HK-2 (cell line): ENCODE measurements around the gene NANS.
"Not testable (repeated sequence)": the region's sequence is repeated elsewhere in the genome, so short reads cannot be mapped to it uniquely, and the experiment has no call there.

Source experiments
- DNase-seq: peaks from one replicate; pipeline ENCODE4 v3.0.0-alpha.2; 2018; ENCODE audit not compliant: unreplicated experiment

Gene NANS

GRCh38 chr9:98076514-98076890 is 20.0 kb downstream of the NANS start:
- not testable (repeated sequence) for DNase-seq

GRCh38 chr9:98078895-98079294 is 22.4 kb downstream of the NANS start:
- DNase-seq: no peak

GRCh38 chr9:98080326-98080725 is 23.8 kb downstream of the NANS start:
- DNase-seq: no peak

- DNase-seq: no peak
These were observed 24.2 kb downstream of the NANS start for GRCh38 chr9:98080780-98081179.

- peak; percentile 47 for DNase-seq
These were observed 25.1 kb downstream of the NANS start for GRCh38 chr9:98081477-98082219.

GRCh38 chr9:98083061-98083501 is 26.5 kb downstream of the NANS start:
- DNase-seq: no peak

GRCh38 chr9:98083566-98084183 is 27.1 kb downstream of the NANS start:
- DNase-seq: no peak

- no peak for DNase-seq
These were observed 27.9 kb downstream of the NANS start for GRCh38 chr9:98084396-98084795.

- no peak for DNase-seq
These were observed 28.5 kb downstream of the NANS start for GRCh38 chr9:98085058-98085457.

- no peak for DNase-seq
These were observed 29.4 kb downstream of the NANS start for GRCh38 chr9:98085944-98086343.

- no peak for DNase-seq
These were observed 29.9 kb downstream of the NANS start for GRCh38 chr9:98086461-98086860.

- no peak for DNase-seq
These were observed 31.2 kb downstream of the NANS start for GRCh38 chr9:98087420-98088354.

GRCh38 chr9:98090674-98091073 is 34.1 kb downstream of the NANS start:
- DNase-seq: not testable (repeated sequence)

GRCh38 chr9:98091735-98092612 is 35.4 kb downstream of the NANS start:
- DNase-seq: no peak

- no peak for DNase-seq
These were observed 36.0 kb downstream of the NANS start for GRCh38 chr9:98092613-98092931.

GRCh38 chr9:98094316-98094715 is 37.8 kb downstream of the NANS start:
- no peak for DNase-seq

GRCh38 chr9:98094851-98095250 is 38.3 kb downstream of the NANS start:
- DNase-seq: no peak

GRCh38 chr9:98095401-98095800 is 38.9 kb downstream of the NANS start:
- no peak for DNase-seq

- no peak for DNase-seq
These were observed 39.6 kb downstream of the NANS start for GRCh38 chr9:98096091-98096490.

GRCh38 chr9:98097836-98098235 is 41.3 kb downstream of the NANS start:
- DNase-seq: no peak

GRCh38 chr9:98099346-98099745 is 42.8 kb downstream of the NANS start:
- no peak for DNase-seq

GRCh38 chr9:98099898-98100297 is 43.4 kb downstream of the NANS start:
- DNase-seq: no peak
